Esophagus muscularis mucosa (tissue), 4 donors: ENCODE measurements around the gene GRIK5. TPM values are rescaled to one million over a fixed set of nuclear protein-coding genes. Genes with fewer than 3 reads are reported as not detected.

Experiments used
- DNase-seq: peaks from one replicate; pipeline ENCODE4 v3.0.0-alpha.2; 2017; ENCODE audit errors: extremely low spot score
- H3K27ac ChIP-seq, 4 donors: fragments of 200-600 bp; sonication (generic); replicated peaks in 1 of 4; 1 replicate in 3 of 4; 2 replicates in 1 of 4; pipeline ENCODE4 v1.5.1; 2016 to 2019; ENCODE audit warnings: mild to moderate bottlenecking in 1 of 4
- H3K27me3 ChIP-seq, 4 donors: fragments of 200-600 bp; sonication (generic); one replicate each; pipeline versions ENCODE4 v1.5.1 to v1.6.0; 2016 to 2019
- H3K36me3 ChIP-seq, 4 donors: fragments of 200-600 bp; sonication (generic); one replicate each; pipeline ENCODE4 v1.5.1; 2016 to 2019
- H3K4me1 ChIP-seq, 4 donors: fragments of 200-600 bp; sonication (generic); one replicate each; pipeline ENCODE4 v1.5.1; 2016 to 2019
- H3K4me3 ChIP-seq, 4 donors: fragments of 200-600 bp; sonication (generic); 1 replicate in 2 of 4; 2 replicates in 2 of 4; pipeline ENCODE4 v1.5.1; 2016 to 2019; ENCODE audit warnings: mild to moderate bottlenecking in 4 of 4, moderate library complexity in 1 of 4
- H3K9me3 ChIP-seq, 4 donors: fragments of 200-600 bp; sonication (generic); 1 replicate in 3 of 4; 2 replicates in 1 of 4; pipeline ENCODE4 v1.5.1; 2016 to 2019
- CTCF ChIP-seq, 3 experiments: fragments of 200-600 bp in 2 of 3; fragments of 450-650 bp in 1 of 3; sonication (generic) in 2 of 3; IDR thresholded peaks; one replicate each; pipeline ENCODE4 v1.5.1; 2017 to 2019; ENCODE audit warnings: antibody characterized with exemption in 3 of 3, mild to moderate bottlenecking in 2 of 3, moderate library complexity in 1 of 3
- EP300 ChIP-seq: sonication (generic); formaldehyde crosslinking; IDR thresholded peaks from one replicate; pipeline ENCODE4 v1.6.1; 2017; ENCODE audit warnings: antibody characterized with exemption
- POLR2A ChIP-seq: fragments of 450-650 bp; IDR thresholded peaks from one replicate; pipeline ENCODE4 v1.6.1; 2017; ENCODE audit warnings: antibody characterized with exemption, moderate library complexity, mild to moderate bottlenecking, low read depth
- POLR2AphosphoS5 ChIP-seq, 2 donors: sonication (generic); formaldehyde crosslinking; IDR thresholded peaks; one replicate each; pipeline ENCODE4 v1.6.1; 2017; ENCODE audit warnings: antibody characterized with exemption in 2 of 2
- WGBS: methylation state at CpG from one replicate; pipeline ENCODE4 v1.1.5; 2018; 5-methylcytosine and 5-hydroxymethylcytosine counted together
- intact Hi-C: fragments of 100-400 bp; cut with DNase I; formaldehyde crosslinking; loops from one replicate; pipeline ENCODE4 v1.15.1; 2023
- total RNA-seq, 4 donors: library from RNA; depleted of rRNA; stranded (reverse); fragments of >200 nt; gene quantifications; one replicate each; pipeline versions ENCODE4 v1.1.0 to v1.2.1, GENCODE V29; 2016

Gene GRIK5
- total RNA-seq, 4 donors from 2014 or later, result 8.6 to 27.6 (median 13.8) TPM

- peak overlapping the region in 1 of 4 donors; percentile 11 for H3K27ac ChIP-seq
These were observed 8.1 kb upstream of the GRIK5 start for GRCh38 chr19:42078058-42078457.

GRCh38 chr19:42076380-42076944, 6.5 kb upstream of the GRIK5 start:
- WGBS, result 0% methylated on average over 12 of the region's 33 CpGs
- peak overlapping the region; percentile 92 to 96 (median 95) for H3K27ac ChIP-seq
- H3K9me3 ChIP-seq, result no peaks in the 10 kb centered on the region
- DNase-seq, result no peak
- peaks cover 19 to 32% (median 26%) of the 10 kb centered on the region in 4 donors for H3K4me1 ChIP-seq
- peaks cover 26 to 35% (median 32%) of the 10 kb centered on the region in 4 donors for H3K36me3 ChIP-seq
- H3K27me3 ChIP-seq, result no peaks in the 10 kb centered on the region
- TF ChIP-seq POLR2A (no peak), POLR2AphosphoS5 (IDR thresholded peaks at IDR 0.05) (no peak), EP300 (no peak), CTCF (IDR thresholded peaks at IDR 0.05) (no peak)
- H3K4me3 ChIP-seq, result peak overlapping the region; percentile 81 to 97 (median 88)
- intact Hi-C loops, result no loop called here

More at GRCh38 chr19:42078058-42078457, 8.1 kb upstream of the GRIK5 start:
- no peak for DNase-seq
- peaks cover 26 to 48% (median 45%) of the 10 kb centered on the region in 4 donors for H3K36me3 ChIP-seq
- intact Hi-C loops, result no loop called here
- H3K4me3 ChIP-seq, result no peak overlapping the region
- 80% methylated on average over 1 of the region's 1 CpG for WGBS
- no peaks in the 10 kb centered on the region for H3K9me3 ChIP-seq
- H3K4me1 ChIP-seq, result peaks cover 19 to 38% (median 30%) of the 10 kb centered on the region in 4 donors
- H3K27me3 ChIP-seq, result no peaks in the 10 kb centered on the region
- TF ChIP-seq EP300, result no peak
- TF ChIP-seq POLR2AphosphoS5 (IDR thresholded peaks at IDR 0.05), result no peak
- TF ChIP-seq CTCF (IDR thresholded peaks at IDR 0.05), result no peak
- TF ChIP-seq POLR2A, result no peak

- DNase-seq, result peak; percentile 100
- 0% methylated on average over 31 of the region's 80 CpGs for WGBS
- intact Hi-C loops, result no loop called here
These were observed 5.8 kb upstream of the GRIK5 start, which contains the start of gene ZNF574 for GRCh38 chr19:42075616-42076379. ZNF574 (plus strand) TSS chr19:42076166; CDS start chr19:42078607, 2,441 bp downstream.

GRCh38 chr19:42075364-42075615, 5.3 kb upstream of the GRIK5 start:
- Histone ChIP-seq H3K27ac (peak overlapping the region; percentile 95 to 97 (median 96)), H3K9me3 (no peaks in the 10 kb centered on the region), H3K36me3 (peaks cover 18 to 23% (median 20%) of the 10 kb centered on the region in 4 donors), H3K4me1 (peaks cover 20 to 38% (median 31%) of the 10 kb centered on the region in 4 donors), H3K4me3 (peak overlapping the region; percentile 81 to 97 (median 88)), H3K27me3 (no peaks in the 10 kb centered on the region)
- no peak for DNase-seq
- intact Hi-C loops, result no loop called here
- WGBS, result 7% methylated on average over 3 of the region's 3 CpGs
- TF ChIP-seq CTCF (IDR thresholded peaks at IDR 0.05) (no peak), EP300 (no peak), POLR2A (no peak), POLR2AphosphoS5 (IDR thresholded peaks at IDR 0.05) (no peak)

More at GRCh38 chr19:42075616-42076379, 5.8 kb upstream of the GRIK5 start, which contains the start of gene ZNF574:
- no peaks in the 10 kb centered on the region for H3K27me3 ChIP-seq
- peaks cover 19 to 33% (median 27%) of the 10 kb centered on the region in 4 donors for H3K4me1 ChIP-seq
- H3K4me3 ChIP-seq, result peak within 1 kb of the TSS; percentile 81 to 97 (median 88)
- peak within 1 kb of the TSS; percentile 95 to 97 (median 96) for H3K27ac ChIP-seq
- H3K36me3 ChIP-seq, result peaks cover 23 to 28% (median 25%) of the 10 kb centered on the region in 4 donors
- TF ChIP-seq CTCF (IDR thresholded peaks at IDR 0.05), result peak in 1 of 3 experiments; percentile 33
- TF ChIP-seq POLR2AphosphoS5 (IDR thresholded peaks at IDR 0.05), result peak; percentile 93 to 95
- TF ChIP-seq EP300, result no peak
- TF ChIP-seq POLR2A, result peak; percentile 64
- H3K9me3 ChIP-seq, result no peaks in the 10 kb centered on the region
